GM04504 (cell line): ENCODE results near the gene RNF125.
"Not testable (repeated sequence)": the region's sequence is repeated elsewhere in the genome, so short reads cannot be mapped to it uniquely, and the experiment has no call there.

Experiments used
- DNase-seq: peaks from one replicate; pipeline ENCODE4 v3.0.0-alpha.2; 2012; ENCODE audit warnings: low read depth

RNF125 gene

DNA sequence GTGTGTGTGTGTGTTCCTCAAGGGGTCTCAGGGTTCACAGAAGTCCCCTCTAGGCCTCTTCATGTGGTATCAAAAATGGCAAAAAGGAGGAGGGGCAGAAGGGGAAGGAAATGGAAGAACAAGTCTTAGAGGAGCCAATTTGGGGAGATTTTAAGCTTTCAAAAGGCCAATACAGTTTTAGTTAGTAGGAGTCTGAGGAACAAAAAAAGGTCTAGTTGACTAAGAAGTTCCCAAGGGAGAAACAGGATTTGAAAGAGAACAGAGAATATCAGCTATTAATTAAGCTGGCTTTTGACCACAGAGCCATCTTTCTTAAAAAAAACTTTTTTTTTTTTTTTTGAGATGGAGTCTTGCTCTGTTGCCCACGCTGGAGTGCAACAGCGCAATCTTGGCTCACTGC, 7.1 kb downstream of the RNF125 start:
- DNase-seq: no peak

DNA sequence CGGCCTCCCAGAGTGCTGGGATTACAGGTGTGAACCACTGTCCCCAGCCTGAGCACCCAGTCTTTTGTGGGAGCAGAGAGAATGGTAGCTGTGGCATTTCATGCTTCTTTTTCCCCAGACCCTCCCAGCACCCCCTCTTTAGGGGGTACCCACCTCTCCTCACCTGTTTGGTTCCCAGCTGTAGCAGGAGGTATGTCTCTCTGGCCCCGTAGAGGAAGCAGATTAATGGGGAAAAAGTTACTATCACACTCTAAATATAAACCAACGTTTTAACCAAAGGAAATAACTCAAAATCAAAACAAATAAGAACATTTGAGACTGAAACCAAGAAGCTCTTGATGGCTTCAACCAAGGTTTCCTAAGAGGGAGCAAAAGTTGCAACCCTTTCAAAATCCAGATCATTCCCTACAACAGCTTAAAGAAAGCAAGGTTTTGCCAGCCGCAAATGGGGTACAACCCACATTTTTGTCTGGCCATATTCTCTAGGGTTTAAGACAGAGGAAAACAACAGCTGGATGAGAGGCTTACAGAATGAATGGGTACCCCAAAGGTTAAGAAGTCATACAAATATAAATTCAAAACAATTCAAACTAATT, 8.0 kb downstream of the RNF125 start:
- no peak for DNase-seq

DNA sequence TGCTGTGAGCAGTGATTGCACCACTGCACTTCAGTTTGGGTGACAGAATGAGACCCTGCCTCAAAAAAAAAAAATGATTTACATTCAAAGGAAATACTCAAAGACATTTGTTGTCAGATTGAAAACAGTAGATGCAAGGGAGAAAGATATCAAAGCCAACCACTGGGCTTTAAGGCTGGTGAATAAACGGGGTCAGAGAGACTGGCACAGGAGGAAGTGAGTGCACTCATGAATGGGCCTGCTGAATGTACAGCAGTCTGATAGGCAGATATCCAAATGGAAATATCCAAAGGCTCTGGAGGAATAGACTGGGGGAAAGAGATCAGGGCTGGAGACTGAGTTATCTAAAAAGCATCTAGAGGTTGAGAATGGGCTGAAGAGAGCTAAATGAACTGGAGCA, 10.9 kb downstream of the RNF125 start:
- no peak for DNase-seq

DNA sequence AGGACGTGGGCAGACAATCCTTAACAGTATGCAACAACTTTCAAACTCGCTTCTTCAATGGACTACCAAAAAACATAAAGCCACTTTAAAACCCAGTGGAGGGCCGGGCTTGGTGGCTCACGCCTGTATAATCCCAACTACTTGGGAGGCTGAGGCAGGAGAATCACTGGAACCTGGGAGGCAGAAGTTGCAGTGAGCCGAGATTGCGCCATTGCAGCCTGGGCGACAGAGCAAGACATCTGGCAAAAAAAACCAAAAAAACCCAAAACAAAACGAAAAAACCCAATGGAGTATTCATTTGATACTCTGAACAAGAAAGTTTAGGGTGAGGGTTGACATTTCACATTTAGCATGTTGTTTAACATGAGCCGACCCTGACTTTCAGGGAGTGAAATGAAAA, 14.0 kb downstream of the RNF125 start:
- DNase-seq: no peak

DNA sequence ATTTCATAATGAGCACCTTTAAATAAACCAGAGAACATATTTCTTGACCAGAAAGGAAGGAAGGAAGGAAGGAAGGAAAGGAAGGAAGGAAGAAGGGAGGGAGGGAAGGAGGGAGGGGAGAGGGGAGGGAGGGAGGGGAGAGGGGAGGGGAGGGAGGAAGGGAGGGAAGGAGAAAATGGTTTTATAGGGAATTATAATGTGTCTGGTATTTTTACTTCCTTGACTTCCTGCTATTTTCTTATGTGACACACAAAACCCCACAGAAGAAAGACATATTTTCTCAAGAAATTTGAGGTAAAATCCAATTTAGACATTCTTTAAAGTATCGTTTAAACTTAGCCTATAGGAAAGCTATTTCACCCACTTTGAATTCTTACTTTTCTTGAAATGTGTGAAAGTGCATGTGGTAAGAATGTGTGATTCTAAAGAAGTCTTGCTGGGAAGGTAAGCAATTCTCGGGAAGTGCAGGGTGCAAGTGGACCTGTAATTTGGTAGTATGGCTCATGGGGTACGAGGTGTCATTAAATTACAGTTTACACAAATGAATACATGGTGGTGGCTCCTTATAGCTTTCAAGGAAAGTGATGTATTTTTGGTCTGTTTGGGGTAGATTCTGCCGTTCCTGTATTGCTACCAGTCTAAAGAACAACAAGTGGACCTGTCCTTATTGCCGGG, 18.0 kb downstream of the RNF125 start:
- DNase-seq: no peak

DNA sequence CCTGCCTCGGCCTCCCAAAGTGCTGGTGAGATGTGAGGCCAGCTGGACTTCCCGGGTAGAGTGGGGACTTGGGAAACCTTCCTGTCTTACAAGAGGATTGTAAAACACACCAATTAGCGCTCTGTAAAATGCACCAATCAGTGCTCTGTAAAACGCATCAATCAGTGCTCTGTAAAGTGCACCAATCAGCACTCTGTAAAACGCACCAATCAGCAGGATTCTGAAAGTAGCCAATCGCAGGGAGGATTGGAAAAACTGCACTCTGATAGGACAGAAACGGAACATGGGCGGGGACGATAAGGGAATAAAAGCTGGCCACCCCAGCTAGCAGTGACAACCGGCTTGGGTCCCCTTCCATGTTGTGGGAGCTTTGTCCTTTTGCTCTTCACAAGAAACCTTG, 19.0 kb downstream of the RNF125 start:
- no peak for DNase-seq

DNA sequence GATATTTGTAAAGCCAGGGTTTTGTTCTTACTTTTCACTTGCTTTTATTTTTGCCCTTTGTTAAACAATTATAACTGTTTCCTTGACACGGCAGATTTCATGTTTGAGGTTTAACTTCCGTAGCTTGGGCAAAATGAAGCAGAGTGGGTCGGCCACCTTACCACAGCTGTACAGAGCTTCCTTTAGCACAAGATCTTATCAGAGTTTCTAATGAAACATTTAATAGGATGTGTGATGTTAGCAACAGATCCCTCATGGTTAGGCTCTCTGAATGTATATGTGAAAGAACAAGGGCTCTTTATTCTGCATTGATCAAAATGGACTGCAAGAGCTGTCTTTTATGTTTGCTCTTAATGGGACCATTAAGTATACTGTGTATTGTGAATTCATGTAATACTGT, 22.3 kb downstream of the RNF125 start:
- no peak for DNase-seq

DNA sequence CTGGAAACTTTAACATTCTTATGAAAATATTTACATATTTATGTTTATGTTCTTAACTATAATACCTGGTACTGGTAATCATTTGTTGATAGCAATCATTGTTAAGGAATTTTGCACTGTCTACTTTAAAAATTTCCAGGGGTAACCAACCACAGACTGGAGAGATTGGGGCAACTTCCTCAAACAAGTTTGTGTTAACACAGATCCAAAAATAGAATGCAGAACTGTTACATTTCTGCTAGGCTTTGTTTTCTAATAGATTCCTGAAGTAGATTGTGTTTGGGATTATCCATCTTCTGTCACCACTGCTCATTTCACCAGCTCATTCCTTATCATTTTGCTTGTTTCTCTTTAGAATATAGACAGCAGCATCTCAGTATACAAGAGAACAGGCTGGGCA, 23.7 kb downstream of the RNF125 start:
- DNase-seq: no peak

DNA sequence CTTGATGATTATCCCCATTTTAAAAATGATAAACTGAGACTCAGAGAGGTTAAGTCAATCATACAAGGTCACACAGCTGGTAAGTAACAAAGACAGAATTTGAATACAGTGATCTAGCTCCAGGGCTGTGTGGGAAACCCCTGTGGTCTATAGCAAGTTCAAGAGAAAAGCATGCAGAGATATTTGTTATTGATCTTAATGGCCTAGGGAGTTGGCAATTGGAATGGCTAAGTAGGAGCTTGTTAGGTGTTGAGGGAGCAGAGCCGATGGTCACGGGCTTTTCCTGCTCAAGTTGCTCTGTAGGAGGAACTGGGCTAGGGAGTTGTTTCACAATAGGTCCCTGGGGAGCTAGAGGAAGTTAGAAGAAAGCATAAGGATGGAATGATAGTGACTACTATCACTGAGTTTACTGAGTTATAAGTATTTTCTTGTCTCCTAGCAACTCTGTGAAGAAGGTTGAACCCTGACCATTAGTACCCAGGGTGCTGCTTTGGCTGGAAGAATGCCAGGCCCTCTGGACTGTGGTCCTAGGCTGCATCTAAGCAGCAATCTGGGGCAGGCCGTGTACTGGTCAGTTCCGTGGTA, 30.0 kb downstream of the RNF125 start:
- peak; percentile 20 for DNase-seq

DNA sequence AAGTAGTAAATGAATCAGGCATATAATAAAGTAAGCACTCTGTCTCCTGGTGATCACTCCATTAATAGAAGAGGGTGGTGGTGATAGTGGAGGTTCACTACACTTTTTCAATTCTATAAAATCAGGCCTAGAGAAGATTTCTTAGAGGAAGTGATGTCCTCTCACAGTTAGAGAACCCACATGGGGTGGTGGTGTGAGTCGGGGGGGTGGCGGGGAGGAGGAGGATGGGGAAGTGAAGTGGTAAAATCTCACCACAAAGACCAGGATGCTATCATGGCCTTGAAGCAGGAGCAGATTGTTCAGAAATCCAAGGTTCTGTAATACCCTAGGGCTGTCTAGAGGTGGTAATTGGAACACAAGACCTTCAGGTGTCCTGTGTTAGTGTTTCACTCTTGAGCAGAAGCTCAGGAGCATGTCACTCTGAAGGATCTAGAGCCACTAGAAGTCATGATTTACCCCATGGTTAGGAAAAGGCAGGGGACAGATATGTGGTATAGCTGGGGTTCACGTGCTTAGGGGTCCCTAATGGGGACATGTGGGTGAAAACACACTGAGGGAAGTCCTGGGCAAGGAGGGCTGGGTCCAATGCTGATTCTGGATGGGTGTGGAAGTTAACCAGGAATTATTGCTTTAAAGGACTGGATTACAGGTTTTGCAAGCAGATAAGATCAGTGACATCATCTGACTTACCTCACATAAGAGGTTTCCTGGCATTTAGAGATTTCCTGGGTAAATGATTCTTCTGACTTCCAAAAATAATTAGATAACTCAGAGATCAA, 31.0 kb downstream of the RNF125 start:
- DNase-seq: no peak

DNA sequence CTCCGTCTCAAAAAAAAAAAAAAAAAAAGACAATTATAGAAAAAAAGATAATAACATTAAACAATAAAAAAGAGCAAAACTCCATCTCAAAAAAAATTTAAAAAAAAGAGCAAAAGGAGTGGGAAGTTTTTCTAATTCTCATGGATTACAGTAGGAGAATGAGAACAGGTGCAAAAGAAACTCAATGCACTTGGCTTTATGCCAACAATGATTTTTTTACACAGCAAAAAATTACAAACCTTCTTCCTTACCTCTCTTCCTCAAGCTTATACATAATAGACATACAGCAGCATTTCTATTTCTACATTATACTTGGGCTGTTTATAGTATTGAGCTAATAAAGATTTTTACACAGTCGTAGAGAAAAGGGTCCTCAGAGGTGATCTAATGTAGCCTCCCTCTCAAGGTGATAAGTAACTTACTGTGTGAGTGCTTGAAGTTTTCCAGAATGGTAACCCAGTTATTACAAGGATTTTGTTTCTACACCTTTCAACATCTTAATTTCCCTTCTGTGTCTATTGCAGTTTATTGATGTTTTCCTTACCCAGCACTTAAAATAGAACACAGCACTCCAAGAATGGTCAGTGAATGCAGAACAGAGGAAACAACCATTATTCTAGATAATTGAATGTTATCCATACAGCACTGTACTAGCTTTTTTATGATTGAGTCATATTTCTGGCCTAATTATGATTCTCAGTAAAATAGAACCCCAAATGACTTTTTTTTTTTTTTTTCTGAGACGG, 38.2 kb downstream of the RNF125 start:
- no peak for DNase-seq

DNA sequence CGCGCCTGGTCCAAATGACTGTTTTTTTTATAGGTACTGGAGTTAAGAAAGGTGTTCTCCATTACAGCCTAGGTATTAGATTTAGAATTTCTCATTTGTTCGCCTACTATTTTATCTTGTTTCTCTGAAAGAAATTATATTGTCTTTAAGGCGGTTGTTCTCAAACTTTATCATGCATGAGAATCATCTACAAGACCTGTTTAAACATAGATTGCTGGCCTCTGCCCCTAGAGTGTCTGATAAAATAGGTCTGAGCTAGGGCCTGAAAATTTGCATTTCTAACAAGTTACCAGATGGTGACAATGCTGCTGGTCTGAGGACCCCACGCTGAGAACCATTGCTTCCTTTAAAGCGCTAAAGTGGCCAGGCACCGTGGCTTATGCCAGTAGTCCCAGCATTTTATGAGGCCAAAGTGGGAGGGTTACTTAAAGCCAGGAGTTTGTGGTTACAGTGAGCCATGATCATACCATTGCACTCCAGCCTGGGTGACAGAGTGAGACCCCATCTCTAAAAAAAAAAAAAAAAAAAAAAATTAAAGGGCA, 39.1 kb downstream of the RNF125 start:
- no peak for DNase-seq

DNA sequence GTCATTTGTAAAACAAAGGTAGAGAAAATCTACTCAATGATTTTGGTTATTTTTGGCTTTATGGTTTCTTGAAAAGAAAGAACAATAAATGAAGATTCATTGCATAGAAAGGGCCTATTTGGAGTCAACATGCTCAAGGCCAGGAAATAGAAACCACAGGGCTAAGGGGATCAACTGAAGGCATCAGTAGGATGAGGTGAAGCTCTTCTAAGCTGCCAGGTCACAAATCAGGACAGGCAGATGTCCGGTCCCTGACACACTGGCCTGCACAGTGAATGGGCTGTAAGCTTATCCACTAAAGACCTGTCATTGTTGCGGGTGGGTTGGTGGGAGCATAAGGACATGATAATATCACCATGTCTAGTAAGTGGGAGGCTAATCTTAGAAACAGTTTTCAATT, 41.4 kb downstream of the RNF125 start:
- no peak for DNase-seq

DNA sequence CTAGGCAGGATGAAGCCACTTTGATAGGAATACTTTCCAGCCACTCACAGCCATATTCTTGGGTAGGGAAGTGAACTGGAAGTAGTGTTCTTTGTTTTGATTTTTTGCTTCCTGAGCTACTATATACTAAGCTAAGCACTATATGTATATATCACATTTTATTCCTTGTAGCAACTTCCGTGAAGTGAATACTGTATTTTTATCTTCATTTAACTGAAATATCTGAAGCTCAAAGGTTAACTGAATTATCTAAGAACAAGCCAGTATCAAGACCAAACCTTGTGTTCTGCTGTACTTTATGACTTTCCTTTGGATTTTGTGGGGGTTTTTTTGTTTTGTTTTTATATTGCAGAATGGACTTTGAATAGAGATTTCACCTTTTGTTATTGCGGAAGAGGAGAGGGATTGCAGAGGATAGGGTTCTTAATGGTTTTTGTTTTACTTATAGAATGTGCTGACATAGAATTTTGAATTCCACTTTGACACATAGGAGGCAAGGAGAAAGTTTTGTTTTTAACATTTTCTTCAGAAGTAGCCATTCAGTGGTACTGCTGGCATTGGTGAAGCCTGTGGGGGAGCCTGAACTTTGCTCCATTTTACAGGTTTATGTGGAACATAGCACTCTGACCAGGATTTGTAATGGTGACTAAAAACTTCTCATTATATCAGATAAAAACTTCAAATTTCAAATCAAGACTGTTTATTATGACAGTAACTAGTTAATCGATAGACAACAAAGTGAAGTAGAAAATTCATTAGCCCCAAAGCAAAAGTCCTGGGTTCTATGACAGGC, 48.9 kb downstream of the RNF125 start:
- DNase-seq: no peak

DNA sequence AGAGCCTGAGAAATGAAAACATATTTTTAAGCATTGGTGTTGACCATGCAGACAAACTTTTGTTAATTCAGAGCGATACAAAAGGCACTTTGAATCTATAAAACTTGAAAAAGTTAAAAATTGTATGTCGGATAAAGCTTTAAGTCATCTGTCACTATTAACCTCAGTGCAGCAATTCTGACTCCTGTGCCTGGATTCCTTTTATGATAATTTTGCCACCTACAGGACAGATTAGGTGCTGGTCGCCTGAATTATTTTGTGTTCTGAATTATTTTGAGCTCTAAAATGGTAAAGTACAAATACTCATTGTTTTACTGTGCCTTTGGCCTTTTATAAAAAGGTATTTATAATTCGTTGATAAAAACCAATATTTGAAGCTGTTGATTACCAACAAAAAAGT, 53.7 kb downstream of the RNF125 start:
- DNase-seq: no peak

DNA sequence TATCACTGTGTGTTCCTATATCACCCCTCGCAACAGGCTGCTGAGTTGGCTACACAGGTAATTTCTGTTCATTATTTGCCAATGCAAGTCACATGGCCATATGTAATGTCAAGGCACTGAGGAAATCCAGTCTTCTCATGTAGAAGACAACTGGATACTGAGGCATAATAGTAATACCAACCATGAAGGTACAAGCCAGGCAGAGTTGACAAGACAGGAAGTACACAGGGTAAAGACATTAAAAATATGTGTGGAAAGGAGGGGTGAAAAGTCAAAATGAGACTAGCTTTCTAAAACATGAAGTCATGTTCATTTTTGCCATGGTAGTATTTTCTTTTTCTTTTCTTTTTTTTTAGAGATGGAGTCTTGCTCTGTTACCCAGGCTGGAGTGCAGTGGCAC, 55.6 kb downstream of the RNF125 start:
- DNase-seq: no peak

DNA sequence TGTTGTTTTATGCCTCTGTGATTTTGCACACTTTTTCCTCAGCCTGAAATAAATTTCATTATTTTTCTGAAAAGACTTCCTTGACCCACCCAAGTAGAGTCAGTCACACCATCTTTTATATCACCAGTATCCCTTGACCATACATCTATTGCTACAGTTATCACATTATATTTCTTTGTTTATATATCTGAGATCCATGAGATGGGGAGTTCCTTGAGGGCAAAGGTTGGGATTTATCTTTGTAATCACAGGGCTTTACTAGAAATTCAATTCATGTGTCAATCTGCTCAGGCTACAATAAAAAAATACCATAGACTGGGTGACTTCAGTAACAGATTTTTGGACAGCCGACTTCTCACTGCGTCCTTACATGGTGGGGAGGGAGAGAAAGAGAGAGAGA, 60.2 kb downstream of the RNF125 start:
- no peak for DNase-seq

DNA sequence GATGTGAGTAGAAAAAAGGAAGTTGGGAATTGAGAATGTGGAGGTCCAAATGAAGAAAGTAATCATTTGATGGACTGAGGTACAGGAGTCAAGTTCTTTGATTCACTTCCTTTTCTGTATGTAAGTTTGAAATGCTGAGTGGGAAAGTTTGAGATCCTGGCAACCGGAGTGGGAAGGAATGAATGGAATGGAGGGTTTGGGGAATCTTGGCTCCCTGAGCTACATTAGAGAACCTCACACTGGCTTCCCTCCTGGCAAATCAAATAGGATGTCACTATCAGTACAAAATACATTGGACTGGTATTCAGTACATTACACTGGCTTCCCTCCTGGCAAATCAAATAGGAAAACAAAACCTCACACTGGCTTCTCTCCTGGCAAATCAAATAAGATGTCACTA, 63.3 kb downstream of the RNF125 start:
- no peak for DNase-seq

DNA sequence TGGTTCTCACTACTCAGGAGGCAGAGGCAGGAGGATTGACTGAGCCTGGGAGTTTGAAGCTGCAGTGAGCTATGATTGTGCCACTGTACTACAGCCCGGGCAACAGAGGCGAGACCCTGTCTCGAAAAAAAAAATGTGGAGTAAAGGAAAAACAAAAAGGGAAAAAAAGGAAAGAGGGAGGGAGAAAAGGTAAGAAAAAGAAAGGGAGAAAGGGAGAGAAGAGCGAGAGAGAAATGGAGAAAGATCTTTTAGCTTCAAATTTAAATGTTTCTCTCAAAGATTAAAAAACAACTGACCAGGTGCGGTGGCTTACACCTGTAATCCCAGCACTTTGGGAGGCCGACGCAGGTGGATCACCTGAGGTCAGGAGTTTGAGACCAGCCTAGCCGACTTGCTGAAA, 65.2 kb downstream of the RNF125 start:
- DNase-seq: no peak

DNA sequence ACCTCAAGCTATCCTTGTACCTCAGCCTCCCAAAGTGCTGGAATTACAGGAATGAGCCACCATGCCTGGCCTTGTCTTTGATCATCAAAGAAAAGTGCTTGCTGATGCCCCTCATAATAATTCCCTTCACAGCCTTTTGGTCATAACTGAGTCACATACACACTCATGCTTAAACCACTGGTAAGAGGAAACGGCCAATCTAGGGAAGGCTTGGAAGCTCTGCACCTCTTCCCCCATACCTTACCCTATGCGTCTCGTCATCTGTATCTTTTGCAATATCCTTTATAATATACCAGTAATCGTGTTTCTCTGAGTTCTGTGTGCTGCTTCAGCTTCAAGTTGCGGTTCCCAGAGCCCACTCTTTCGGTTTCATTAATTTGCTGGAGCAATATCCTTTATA, 68.3 kb downstream of the RNF125 start:
- DNase-seq: no peak

DNA sequence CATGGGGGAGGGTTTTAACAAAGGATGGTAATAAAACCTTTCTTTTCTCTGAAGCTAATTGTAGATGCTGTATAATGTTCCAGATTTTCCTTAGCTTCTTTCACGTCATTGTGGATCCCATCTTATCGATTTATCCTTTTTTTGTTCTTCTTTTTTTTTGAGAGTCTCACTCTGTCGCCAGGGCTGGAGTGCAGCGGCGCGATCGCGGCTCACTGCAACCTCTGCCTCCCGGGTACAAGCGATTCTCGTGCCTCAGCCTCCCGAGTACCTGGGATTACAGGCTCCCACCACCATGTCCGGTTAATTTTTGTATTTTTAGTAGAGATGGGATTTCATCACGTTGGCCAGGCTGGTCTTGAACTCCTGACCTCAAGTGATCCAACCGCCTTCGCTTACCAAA, 72.2 kb downstream of the RNF125 start:
- not testable (repeated sequence) for DNase-seq
